H1 (cell line): ENCODE measurements around the gene PLPP2. TPM values are rescaled to one million over a fixed set of nuclear protein-coding genes. Genes with fewer than 3 reads are reported as not detected.

ENCODE experiments used
- EGR1 ChIP-seq: IDR thresholded peaks from 2 replicates; pipeline ENCODE4 v1.6.1; 2011; ENCODE audit warnings: low read depth, low read length, borderline replicate concordance
- KDM4A ChIP-seq: IDR thresholded peaks from one replicate; pipeline ENCODE4 v1.7.1; 2012; ENCODE audit warnings: low read depth, mild to moderate bottlenecking, moderate library complexity, low read length, inconsistent platforms; ENCODE audit not compliant: severe bottlenecking
- POLR2A ChIP-seq, 2 experiments: IDR thresholded peaks; 1 replicate in 1 of 2; 2 replicates in 1 of 2; pipeline ENCODE4 v1.6.1; 2011; ENCODE audit warnings: low read depth in 2 of 2, low read length in 2 of 2, mild to moderate bottlenecking in 2 of 2; ENCODE audit errors: control extremely low read depth in 1 of 2
- RFX5 ChIP-seq: IDR thresholded peaks from 2 replicates; pipeline ENCODE4 v1.6.1; 2011; ENCODE audit warnings: low read depth, low read length, improper control_type of control experiment, borderline replicate concordance
- RNF2 ChIP-seq: fragments of 200-900, 300-1000 bp; sonication (generic); IDR thresholded peaks from 2 replicates; pipeline ENCODE4 v1.7.1; 2016; ENCODE audit warnings: borderline replicate concordance, low read depth, mild to moderate bottlenecking, antibody characterized with exemption, low read length; ENCODE audit not compliant: poor library complexity, severe bottlenecking; ENCODE audit errors: missing control alignments
- polyA plus RNA-seq, 7 experiments: library from polyadenylated mRNA; depleted of rRNA in 3 of 7; stranded (reverse) in 5 of 7; unstranded in 2 of 7; fragments of >200 nt in 5 of 7; fragments of 200-250 nt in 2 of 7; gene quantifications; 1 replicate in 5 of 7; 2 replicates in 1 of 7; 4 replicates in 1 of 7; pipeline versions ENCODE4 v1.2.1 to v1.2.3, GENCODE V29; 2011 to 2013; ENCODE audit warnings: missing spikeins in 2 of 7, mixed read lengths in 2 of 7
- total RNA-seq: library from RNA; stranded (reverse); fragmentation: NEBNext Ultra II Directional; extraction: Animal tissue kit (Norgen Biotek cat#: 25700); gene quantifications from 2 replicates; pipeline ENCODE4 v1.2.1, GENCODE V29; 2021
- TF ChIP-seq, protein P1 (sequence below): IDR thresholded peaks from 2 replicates; pipeline ENCODE4 v1.6.1; 2011; ENCODE audit warnings: low read depth, mild to moderate bottlenecking, low read length; ENCODE audit not compliant: insufficient read depth

Gene PLPP2
- total and polyA plus RNA-seq, 2 of the 8 experiments (the other 6 are each of a cell fraction or from before 2014, with no cell fraction given): 101 to 195 TPM

DNA sequence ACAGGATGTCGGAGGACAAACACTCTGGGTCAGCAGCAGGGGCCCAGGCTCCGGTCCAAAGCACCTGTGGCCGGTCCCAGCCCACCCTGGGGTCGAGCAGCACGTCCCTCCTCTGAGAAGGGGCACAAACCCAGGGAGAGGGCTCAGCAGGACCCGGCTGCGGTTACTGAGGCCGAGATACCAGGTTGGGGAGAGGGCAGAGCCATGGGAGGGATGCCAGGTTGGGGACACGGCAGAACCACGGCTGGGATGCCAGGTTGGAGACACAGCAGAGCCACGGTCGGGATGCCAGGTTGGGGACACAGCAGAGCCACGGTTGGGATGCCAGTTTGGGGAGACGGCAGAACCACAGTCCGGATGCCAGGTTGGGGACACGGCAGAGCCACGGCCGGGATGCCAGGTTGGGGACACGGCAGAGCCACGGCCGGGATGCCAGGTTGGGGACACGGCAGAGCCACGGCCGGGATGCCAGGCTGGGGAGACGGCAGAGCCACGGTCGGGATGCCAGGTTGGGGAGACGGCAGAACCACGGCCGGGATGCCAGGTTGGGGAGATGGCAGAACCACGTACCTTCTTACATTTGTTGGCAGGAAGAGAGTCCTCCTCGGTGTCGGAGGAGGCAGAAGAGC is 34.8 kb upstream of the PLPP2 start (continued):
- TF ChIP-seq, protein P1, sequence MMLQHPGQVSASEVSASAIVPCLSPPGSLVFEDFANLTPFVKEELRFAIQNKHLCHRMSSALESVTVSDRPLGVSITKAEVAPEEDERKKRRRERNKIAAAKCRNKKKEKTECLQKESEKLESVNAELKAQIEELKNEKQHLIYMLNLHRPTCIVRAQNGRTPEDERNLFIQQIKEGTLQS: no peak
- TF ChIP-seq KDM4A: no peak
- TF ChIP-seq RNF2: no peak
- TF ChIP-seq RFX5: no peak
- TF ChIP-seq POLR2A (IDR thresholded peaks at IDR 0.05; ENCODE audit: control extremely low read depth in 1 of 2, low read depth in 2 of 2, low read length in 2 of 2): no peak
- no peak for TF ChIP-seq EGR1
